ENCODE measurements around the gene ST6GALNAC3. TPM values are rescaled to one million over a fixed set of nuclear protein-coding genes. Genes with fewer than 3 reads are reported as not detected.

Gene ST6GALNAC3
- total RNA-seq, 6 experiments from 2014 or later = 1.4 to 3.2 (median 2.6) TPM

GRCh38 chr1:76371941-76372340, 297.4 kb downstream of the ST6GALNAC3 start:
- H3K4me1 ChIP-seq = no peaks in the 10 kb centered on the region
- no peak overlapping the region for H3K27ac ChIP-seq
- no peaks in the 10 kb centered on the region for H3K36me3 ChIP-seq
- H3K27me3 ChIP-seq = no peaks in the 10 kb centered on the region
- no peak for DNase-seq
- TF ChIP-seq POLR2A (IDR thresholded peaks at IDR 0.05) = no peak
- TF ChIP-seq, protein P1, sequence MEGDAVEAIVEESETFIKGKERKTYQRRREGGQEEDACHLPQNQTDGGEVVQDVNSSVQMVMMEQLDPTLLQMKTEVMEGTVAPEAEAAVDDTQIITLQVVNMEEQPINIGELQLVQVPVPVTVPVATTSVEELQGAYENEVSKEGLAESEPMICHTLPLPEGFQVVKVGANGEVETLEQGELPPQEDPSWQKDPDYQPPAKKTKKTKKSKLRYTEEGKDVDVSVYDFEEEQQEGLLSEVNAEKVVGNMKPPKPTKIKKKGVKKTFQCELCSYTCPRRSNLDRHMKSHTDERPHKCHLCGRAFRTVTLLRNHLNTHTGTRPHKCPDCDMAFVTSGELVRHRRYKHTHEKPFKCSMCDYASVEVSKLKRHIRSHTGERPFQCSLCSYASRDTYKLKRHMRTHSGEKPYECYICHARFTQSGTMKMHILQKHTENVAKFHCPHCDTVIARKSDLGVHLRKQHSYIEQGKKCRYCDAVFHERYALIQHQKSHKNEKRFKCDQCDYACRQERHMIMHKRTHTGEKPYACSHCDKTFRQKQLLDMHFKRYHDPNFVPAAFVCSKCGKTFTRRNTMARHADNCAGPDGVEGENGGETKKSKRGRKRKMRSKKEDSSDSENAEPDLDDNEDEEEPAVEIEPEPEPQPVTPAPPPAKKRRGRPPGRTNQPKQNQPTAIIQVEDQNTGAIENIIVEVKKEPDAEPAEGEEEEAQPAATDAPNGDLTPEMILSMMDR (IDR thresholded peaks at IDR 0.05) = no peak
- intact Hi-C loops (cut with DNase I) = no loop called here
- no peak for ATAC-seq
- no peaks in the 10 kb centered on the region for H3K9me3 ChIP-seq
- H3K4me3 ChIP-seq = no peak overlapping the region
- 35% methylated on average over 3 of the region's 3 CpGs for WGBS (ENCODE audit: insufficient coverage, low coverage, low lambda C conversion rate, missing lambda C conversion rate)

- 69% methylated on average over 5 of the region's 5 CpGs for WGBS (ENCODE audit: insufficient coverage, low coverage, low lambda C conversion rate, missing lambda C conversion rate)
- TF ChIP-seq POLR2A (IDR thresholded peaks at IDR 0.05) = no peak
- TF ChIP-seq, protein P1 (IDR thresholded peaks at IDR 0.05) = no peak
Measured at GRCh38 chr1:76374086-76374485, 299.5 kb downstream of the ST6GALNAC3 start.

DNA sequence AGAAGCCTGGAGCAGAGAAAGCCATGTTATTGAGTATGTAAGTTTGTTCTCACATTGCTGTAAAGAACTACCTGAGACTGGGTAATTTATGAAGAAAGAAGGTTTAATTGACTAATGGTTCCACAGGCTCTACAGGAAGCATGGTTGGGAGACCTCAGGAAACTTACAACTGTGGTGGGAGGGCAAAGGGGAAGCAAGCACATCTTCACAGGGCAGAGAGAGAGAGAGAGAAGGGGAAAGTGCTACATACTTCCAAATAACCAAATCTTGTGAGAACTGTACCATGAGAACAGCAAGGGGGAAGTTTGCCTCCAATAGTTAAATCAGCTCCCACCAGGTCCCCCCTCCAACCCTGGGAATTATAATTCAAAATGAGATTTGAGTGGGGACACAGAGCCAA, 302.7 kb downstream of the ST6GALNAC3 start:
- TF ChIP-seq, protein P1 (IDR thresholded peaks at IDR 0.05) = no peak
- no peak for TF ChIP-seq POLR2A (IDR thresholded peaks at IDR 0.05)
- H3K9me3 ChIP-seq = no peaks in the 10 kb centered on the region
- no peak for ATAC-seq
- no peaks in the 10 kb centered on the region for H3K36me3 ChIP-seq
- H3K4me1 ChIP-seq = no peaks in the 10 kb centered on the region
- DNase-seq = no peak
- no peak overlapping the region for H3K27ac ChIP-seq
- no peak overlapping the region for H3K4me3 ChIP-seq
- intact Hi-C loops (cut with DNase I) = no loop called here
- H3K27me3 ChIP-seq = no peaks in the 10 kb centered on the region

More at GRCh38 chr1:76374086-76374485, 299.5 kb downstream of the ST6GALNAC3 start:
- no peak for ATAC-seq
- DNase-seq = no peak
- Histone ChIP-seq H3K4me3 (no peak overlapping the region), H3K36me3 (no peaks in the 10 kb centered on the region), H3K27ac (no peak overlapping the region), H3K4me1 (no peaks in the 10 kb centered on the region), H3K27me3 (no peaks in the 10 kb centered on the region), H3K9me3 (no peaks in the 10 kb centered on the region)
- intact Hi-C loops (cut with DNase I) = no loop called here

- no peaks in the 10 kb centered on the region for H3K27me3 ChIP-seq
- 58% methylated on average over 3 of the region's 3 CpGs for WGBS (ENCODE audit: insufficient coverage, low coverage, low lambda C conversion rate, missing lambda C conversion rate)
- H3K4me1 ChIP-seq = no peaks in the 10 kb centered on the region
- TF ChIP-seq POLR2A (IDR thresholded peaks at IDR 0.05) = no peak
- TF ChIP-seq, protein P1 (IDR thresholded peaks at IDR 0.05) = no peak
- intact Hi-C loops (cut with DNase I) = no loop called here
- no peaks in the 10 kb centered on the region for H3K9me3 ChIP-seq
- H3K36me3 ChIP-seq = no peaks in the 10 kb centered on the region
- no peak overlapping the region for H3K4me3 ChIP-seq
- ATAC-seq (no peak), DNase-seq (no peak)
- H3K27ac ChIP-seq = no peak overlapping the region
Measured at GRCh38 chr1:76379506-76379905, 305.0 kb downstream of the ST6GALNAC3 start.

- Histone ChIP-seq H3K27me3 (no peaks in the 10 kb centered on the region), H3K27ac (no peak overlapping the region), H3K9me3 (no peaks in the 10 kb centered on the region), H3K36me3 (no peaks in the 10 kb centered on the region), H3K4me1 (no peaks in the 10 kb centered on the region), H3K4me3 (no peak overlapping the region)
- ATAC-seq = no peak
- 17% methylated on average over 1 of the region's 1 CpG for WGBS (ENCODE audit: insufficient coverage, low coverage, low lambda C conversion rate, missing lambda C conversion rate)
- intact Hi-C loops (cut with DNase I) = no loop called here
- DNase-seq = no peak
- TF ChIP-seq POLR2A (IDR thresholded peaks at IDR 0.05) = no peak
- TF ChIP-seq, protein P1 (IDR thresholded peaks at IDR 0.05) = no peak
Measured at GRCh38 chr1:76381450-76382097, 307.0 kb downstream of the ST6GALNAC3 start.
